ENCODE data around the gene RFNG. TPM values are rescaled to one million over a fixed set of nuclear protein-coding genes. Genes with fewer than 3 reads are reported as not detected.

The RFNG gene
- total RNA-seq, 1 experiment from 2014 or later: 40.4 TPM

DNA sequence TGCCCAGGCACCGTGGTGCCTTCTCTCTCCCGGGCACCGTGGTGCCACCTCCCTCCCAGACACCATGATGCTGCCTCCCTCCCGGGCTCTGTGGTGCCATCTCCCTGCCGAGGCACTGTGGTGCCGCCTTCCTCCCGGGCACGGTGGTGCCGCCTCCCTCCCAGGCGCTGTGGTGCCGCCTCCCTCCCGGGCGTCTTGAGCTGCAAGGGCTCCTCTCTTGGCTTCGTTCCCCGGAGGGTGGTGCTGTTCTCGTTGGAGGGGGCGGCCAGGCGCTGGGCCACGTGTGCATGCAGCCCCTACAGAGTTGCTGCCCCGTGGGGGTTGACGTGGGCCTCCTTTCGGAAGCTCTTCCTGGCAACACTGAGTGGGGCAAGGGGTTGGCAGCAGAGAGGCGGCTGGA is 37.2 kb downstream of the RFNG start:
- ChIA-PET CTCF (no interaction called here), POLR2A (ENCODE audit: unreplicated experiment) (no interaction called here)
- H3K9me2 ChIP-seq (ENCODE audit: insufficient read depth): no peaks in the 10 kb centered on the region
- H3K9me3 ChIP-seq (ENCODE audit: insufficient read depth, low read depth): no peaks in the 10 kb centered on the region
- H3K79me2 ChIP-seq (ENCODE audit: low read depth): no peaks in the 10 kb centered on the region
- DNase-seq: no peak
- H2AFZ ChIP-seq: no peak overlapping the region
- no peaks in the 10 kb centered on the region for H3K36me3 ChIP-seq (ENCODE audit: low read depth)
- no peaks in the 10 kb centered on the region for H3K27me3 ChIP-seq (ENCODE audit: insufficient read depth, low read depth)
- H3K27ac ChIP-seq: no peak overlapping the region
- no TSS peak for BruUV-seq (replicated peaks)
- no peak for TF ChIP-seq EZH2 (IDR thresholded peaks at IDR 0.05; ENCODE audit: low read depth)
- TF ChIP-seq, protein P1, sequence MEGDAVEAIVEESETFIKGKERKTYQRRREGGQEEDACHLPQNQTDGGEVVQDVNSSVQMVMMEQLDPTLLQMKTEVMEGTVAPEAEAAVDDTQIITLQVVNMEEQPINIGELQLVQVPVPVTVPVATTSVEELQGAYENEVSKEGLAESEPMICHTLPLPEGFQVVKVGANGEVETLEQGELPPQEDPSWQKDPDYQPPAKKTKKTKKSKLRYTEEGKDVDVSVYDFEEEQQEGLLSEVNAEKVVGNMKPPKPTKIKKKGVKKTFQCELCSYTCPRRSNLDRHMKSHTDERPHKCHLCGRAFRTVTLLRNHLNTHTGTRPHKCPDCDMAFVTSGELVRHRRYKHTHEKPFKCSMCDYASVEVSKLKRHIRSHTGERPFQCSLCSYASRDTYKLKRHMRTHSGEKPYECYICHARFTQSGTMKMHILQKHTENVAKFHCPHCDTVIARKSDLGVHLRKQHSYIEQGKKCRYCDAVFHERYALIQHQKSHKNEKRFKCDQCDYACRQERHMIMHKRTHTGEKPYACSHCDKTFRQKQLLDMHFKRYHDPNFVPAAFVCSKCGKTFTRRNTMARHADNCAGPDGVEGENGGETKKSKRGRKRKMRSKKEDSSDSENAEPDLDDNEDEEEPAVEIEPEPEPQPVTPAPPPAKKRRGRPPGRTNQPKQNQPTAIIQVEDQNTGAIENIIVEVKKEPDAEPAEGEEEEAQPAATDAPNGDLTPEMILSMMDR (conservative IDR thresholded peaks at IDR 0.05): no peak
- intact Hi-C loops (cut with micrococcal nuclease; ENCODE audit: unreplicated experiment): no loop called here
- H3K4me2 ChIP-seq: no peak overlapping the region
- H4K20me1 ChIP-seq (ENCODE audit: insufficient read depth): no peaks in the 10 kb centered on the region
- no peak overlapping the region for H3K4me3 ChIP-seq
- no peaks in the 10 kb centered on the region for H3K4me1 ChIP-seq (replicated peaks; ENCODE audit: insufficient read depth)
- no peaks in the 10 kb centered on the region for H3F3A ChIP-seq (ENCODE audit: insufficient read depth, low read depth)

DNA sequence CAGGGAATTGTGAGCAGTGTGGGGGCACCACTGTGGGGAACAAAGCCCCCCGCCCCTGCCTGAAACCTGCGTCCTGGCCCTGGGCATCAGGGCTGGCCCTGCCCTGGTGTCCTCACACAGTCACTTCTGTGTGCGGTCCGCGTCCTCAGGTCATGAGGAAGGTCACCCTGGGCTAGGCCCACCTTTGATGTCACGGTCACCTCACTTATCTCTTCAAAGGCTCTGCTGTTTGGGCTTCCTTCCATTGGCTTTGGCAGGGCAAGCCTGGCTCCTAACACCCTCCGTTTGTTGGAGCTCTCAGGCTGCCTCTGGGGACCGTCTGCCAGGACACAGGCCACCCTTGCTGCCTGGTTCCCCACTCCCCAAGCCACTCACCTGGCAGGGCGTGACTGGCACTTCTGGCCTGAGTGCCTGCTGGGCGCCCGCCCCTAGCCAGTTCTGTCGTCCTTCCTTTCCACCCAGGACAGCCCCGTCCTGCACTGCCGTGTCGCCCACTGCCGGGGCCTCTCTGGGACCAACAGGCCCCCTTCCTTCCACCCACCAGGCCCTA is 37.8 kb downstream of the RFNG start:
- Histone ChIP-seq H3K4me1 (replicated peaks; ENCODE audit: insufficient read depth) (no peaks in the 10 kb centered on the region), H3K27me3 (ENCODE audit: insufficient read depth, low read depth) (no peaks in the 10 kb centered on the region), H3K36me3 (ENCODE audit: low read depth) (no peaks in the 10 kb centered on the region), H3K9me3 (ENCODE audit: insufficient read depth, low read depth) (no peaks in the 10 kb centered on the region), H3K79me2 (ENCODE audit: low read depth) (no peaks in the 10 kb centered on the region), H3K4me2 (no peak overlapping the region), H3K9me2 (ENCODE audit: insufficient read depth) (no peaks in the 10 kb centered on the region), H4K20me1 (ENCODE audit: insufficient read depth) (no peaks in the 10 kb centered on the region), H3K27ac (no peak overlapping the region), H3K4me3 (no peak overlapping the region), H3F3A (ENCODE audit: insufficient read depth, low read depth) (no peaks in the 10 kb centered on the region), H2AFZ (no peak overlapping the region)
- TF ChIP-seq, protein P1 (conservative IDR thresholded peaks at IDR 0.05): no peak
- no peak for TF ChIP-seq EZH2 (IDR thresholded peaks at IDR 0.05; ENCODE audit: low read depth)
- POLR2A ChIA-PET (ENCODE audit: unreplicated experiment): no interaction called here
- BruUV-seq (replicated peaks): no TSS peak
- intact Hi-C loops (cut with micrococcal nuclease; ENCODE audit: unreplicated experiment): no loop called here
- CTCF ChIA-PET: no interaction called here
- DNase-seq: no peak

DNA sequence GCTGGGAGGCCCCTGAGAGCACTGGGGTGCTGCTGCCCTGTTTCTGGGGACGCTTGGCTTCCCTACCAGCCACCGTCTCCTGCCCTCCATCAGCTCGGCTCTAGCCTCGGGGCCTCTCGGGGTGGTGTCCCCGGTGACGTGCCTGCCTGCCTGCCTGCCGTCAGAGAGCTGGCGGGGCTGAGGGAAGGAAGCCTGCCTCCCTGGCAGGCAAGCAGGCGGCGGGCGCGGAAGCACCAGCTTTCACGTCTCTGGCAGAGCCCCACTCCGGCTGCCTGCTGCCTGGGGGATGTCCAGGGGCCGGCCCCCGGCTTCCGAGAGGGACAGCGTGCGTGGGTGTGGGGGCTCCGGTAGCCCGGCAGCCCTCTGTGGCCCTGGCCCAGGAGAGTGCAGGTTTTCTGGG is 38.3 kb downstream of the RFNG start:
- DNase-seq: no peak
- H3F3A ChIP-seq (ENCODE audit: insufficient read depth, low read depth): no peaks in the 10 kb centered on the region
- no peak overlapping the region for H3K27ac ChIP-seq
- H3K9me3 ChIP-seq (ENCODE audit: insufficient read depth, low read depth): no peaks in the 10 kb centered on the region
- no peak overlapping the region for H3K4me2 ChIP-seq
- H3K9me2 ChIP-seq (ENCODE audit: insufficient read depth): no peaks in the 10 kb centered on the region
- ChIA-PET POLR2A (ENCODE audit: unreplicated experiment) (interaction anchor here (0.6 kb wide), 1 partner anchor 9 kb away, joined by 3 read pairs; no protein-coding TSS in a partner anchor), CTCF (interaction anchor here (0.6 kb wide), 1 partner anchor 338 kb away, joined by 3 read pairs; no protein-coding TSS in a partner anchor)
- H4K20me1 ChIP-seq (ENCODE audit: insufficient read depth): no peaks in the 10 kb centered on the region
- no peaks in the 10 kb centered on the region for H3K79me2 ChIP-seq (ENCODE audit: low read depth)
- TF ChIP-seq, protein P1 (conservative IDR thresholded peaks at IDR 0.05): no peak
- TF ChIP-seq EZH2 (IDR thresholded peaks at IDR 0.05; ENCODE audit: low read depth): no peak
- H2AFZ ChIP-seq: no peak overlapping the region
- BruUV-seq (replicated peaks): no TSS peak
- intact Hi-C loops (cut with micrococcal nuclease; ENCODE audit: unreplicated experiment): no loop called here
- H3K4me1 ChIP-seq (replicated peaks; ENCODE audit: insufficient read depth): no peaks in the 10 kb centered on the region
- H3K27me3 ChIP-seq (ENCODE audit: insufficient read depth, low read depth): no peaks in the 10 kb centered on the region
- H3K4me3 ChIP-seq: no peak overlapping the region
- H3K36me3 ChIP-seq (ENCODE audit: low read depth): no peaks in the 10 kb centered on the region

Measured in PC-9 (cell line).